Neutrophil (primary cell): ENCODE measurements around the gene SLC34A1.
A peak's percentile ranks its signal among the peaks of the same experiment; 100 is the strongest.

Experiments used
- H3K27ac ChIP-seq: fragments of 200-600 bp; sonication (generic); 2 replicates; pipeline ENCODE4 v1.5.1; 2016; ENCODE audit warnings: mild to moderate bottlenecking, moderate library complexity
- H3K27me3 ChIP-seq: fragments of 200-600 bp; sonication (generic); 2 replicates; pipeline ENCODE4 v1.6.0; 2016; ENCODE audit warnings: mild to moderate bottlenecking
- H3K36me3 ChIP-seq: fragments of 200-600 bp; sonication (generic); 2 replicates; pipeline ENCODE4 v1.5.1; 2017
- H3K4me1 ChIP-seq, 2 experiments: fragments of 200-600 bp in 1 of 2; sonication (generic) in 1 of 2; 1 replicate in 1 of 2; 2 replicates in 1 of 2; pipeline versions ENCODE4 v1.5.1 to v1.6.1; 2013 to 2016; ENCODE audit warnings: low read depth in 1 of 2, low read length in 1 of 2, mild to moderate bottlenecking in 1 of 2, moderate library complexity in 1 of 2; ENCODE audit not compliant: control insufficient read depth in 1 of 2, insufficient read depth in 1 of 2
- H3K4me3 ChIP-seq, 2 experiments: fragments of 200-600 bp in 1 of 2; sonication (generic) in 1 of 2; 1 replicate in 1 of 2; 2 replicates in 1 of 2; pipeline ENCODE4 v1.5.1; 2013 to 2016; ENCODE audit warnings: low read depth in 1 of 2, low read length in 1 of 2, mild to moderate bottlenecking in 1 of 2, moderate library complexity in 1 of 2
- H3K9me3 ChIP-seq: fragments of 200-600 bp; sonication (generic); 2 replicates; pipeline ENCODE4 v1.5.1; 2016
- TF ChIP-seq, protein P1 (sequence below): fragments of 200-600 bp; sonication (generic); IDR thresholded peaks from 2 replicates; pipeline ENCODE4 v1.5.1; 2016; ENCODE audit warnings: antibody characterized with exemption

SLC34A1 gene

DNA sequence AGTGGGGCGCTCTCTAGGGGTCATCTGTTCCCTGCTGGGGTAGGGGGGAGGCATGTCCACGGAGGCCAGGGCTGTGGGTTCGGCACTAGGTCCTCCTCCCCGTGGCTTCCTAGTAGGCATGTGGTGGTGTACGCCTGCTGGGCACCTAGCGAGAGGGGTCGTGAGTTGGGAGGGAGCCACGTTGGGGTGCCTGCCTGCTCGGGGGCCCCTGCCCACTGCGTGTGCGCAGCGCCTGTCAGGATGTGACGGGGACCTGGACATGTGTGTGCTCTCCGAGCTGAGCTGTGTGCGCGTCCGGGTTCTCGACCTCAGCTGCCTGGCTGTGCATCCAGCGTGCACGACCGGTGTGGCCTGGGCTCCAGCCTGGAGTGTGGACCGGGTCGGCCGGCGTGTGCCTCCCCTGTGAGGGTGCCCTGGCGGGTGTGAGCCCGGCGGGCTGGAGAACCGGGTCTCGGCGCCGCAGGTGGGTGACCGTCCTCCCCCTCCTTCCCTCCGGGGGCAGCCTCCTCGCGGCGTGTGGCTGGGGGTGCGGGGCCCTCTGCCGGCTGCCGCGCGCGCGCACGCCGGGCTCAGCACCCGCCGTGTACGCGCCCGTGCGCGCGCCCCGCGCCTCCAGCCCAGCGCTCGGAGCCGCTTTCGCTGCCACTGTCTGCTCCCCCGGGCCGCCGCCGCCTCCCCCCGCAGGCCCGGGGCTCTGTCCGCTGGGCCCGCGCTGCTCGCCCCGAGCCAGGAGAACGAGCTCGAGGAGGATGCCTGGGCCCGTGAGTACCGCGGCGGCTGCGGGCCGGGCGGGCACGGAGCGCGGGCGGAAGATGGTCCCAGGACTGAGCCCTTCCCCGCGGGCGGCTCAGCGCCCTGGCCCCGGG, 62.2 kb downstream of the SLC34A1 start, which contains the start of gene PRR7:
TSS of gene PRR7 (plus strand) at position 615 of the 866 bp plus-strand sequence. CDS start 8,254 bp downstream, outside the sequence.
- peak within 1 kb of the TSS; percentile 98 for H3K27ac ChIP-seq
- H3K36me3 ChIP-seq = peaks cover 36% of the 10 kb centered on the region
- H3K4me3 ChIP-seq = peak within 1 kb of the TSS; percentile 55 to 68
- TF ChIP-seq, protein P1, sequence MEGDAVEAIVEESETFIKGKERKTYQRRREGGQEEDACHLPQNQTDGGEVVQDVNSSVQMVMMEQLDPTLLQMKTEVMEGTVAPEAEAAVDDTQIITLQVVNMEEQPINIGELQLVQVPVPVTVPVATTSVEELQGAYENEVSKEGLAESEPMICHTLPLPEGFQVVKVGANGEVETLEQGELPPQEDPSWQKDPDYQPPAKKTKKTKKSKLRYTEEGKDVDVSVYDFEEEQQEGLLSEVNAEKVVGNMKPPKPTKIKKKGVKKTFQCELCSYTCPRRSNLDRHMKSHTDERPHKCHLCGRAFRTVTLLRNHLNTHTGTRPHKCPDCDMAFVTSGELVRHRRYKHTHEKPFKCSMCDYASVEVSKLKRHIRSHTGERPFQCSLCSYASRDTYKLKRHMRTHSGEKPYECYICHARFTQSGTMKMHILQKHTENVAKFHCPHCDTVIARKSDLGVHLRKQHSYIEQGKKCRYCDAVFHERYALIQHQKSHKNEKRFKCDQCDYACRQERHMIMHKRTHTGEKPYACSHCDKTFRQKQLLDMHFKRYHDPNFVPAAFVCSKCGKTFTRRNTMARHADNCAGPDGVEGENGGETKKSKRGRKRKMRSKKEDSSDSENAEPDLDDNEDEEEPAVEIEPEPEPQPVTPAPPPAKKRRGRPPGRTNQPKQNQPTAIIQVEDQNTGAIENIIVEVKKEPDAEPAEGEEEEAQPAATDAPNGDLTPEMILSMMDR = peak; percentile 8
- H3K27me3 ChIP-seq = peaks cover 27% of the 10 kb centered on the region
- H3K9me3 ChIP-seq = no peaks in the 10 kb centered on the region
- peaks cover 60 to 70% of the 10 kb centered on the region in 2 experiments for H3K4me1 ChIP-seq

DNA sequence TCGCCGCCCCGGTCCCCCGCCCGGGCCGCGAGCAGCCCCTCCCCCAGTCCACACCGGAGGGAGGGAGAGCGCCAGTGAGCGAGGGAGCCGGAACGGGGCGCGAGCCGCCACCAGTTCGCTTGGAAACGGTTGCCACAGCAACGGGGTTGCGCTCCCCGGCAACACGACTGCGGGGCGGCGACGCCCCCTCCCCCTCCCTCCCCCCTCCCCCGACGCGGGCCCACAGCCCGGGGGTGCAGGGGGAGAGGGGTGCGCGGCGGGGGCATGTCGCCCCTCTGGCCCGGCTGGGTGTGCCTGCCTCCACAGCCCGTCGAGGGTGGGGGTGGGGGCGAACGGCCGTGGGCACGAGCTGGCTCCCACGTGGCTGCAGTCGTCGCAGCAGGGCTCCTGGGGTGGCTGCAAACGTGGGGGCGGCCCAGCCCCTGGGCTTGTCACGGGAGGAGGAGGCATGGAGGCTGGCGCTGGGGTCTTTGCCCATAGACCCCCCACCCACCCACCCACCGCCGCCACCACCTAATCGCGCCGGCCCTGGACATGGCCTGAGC, 62.9 kb downstream of the SLC34A1 start:
- H3K36me3 ChIP-seq = peaks cover 29% of the 10 kb centered on the region
- H3K27ac ChIP-seq = peak overlapping the region; percentile 98
- no peaks in the 10 kb centered on the region for H3K9me3 ChIP-seq
- TF ChIP-seq, protein P1 = no peak
- peak overlapping the region; percentile 55 to 68 for H3K4me3 ChIP-seq
- H3K27me3 ChIP-seq = peaks cover 27% of the 10 kb centered on the region
- peaks cover 59 to 69% of the 10 kb centered on the region in 2 experiments for H3K4me1 ChIP-seq

DNA sequence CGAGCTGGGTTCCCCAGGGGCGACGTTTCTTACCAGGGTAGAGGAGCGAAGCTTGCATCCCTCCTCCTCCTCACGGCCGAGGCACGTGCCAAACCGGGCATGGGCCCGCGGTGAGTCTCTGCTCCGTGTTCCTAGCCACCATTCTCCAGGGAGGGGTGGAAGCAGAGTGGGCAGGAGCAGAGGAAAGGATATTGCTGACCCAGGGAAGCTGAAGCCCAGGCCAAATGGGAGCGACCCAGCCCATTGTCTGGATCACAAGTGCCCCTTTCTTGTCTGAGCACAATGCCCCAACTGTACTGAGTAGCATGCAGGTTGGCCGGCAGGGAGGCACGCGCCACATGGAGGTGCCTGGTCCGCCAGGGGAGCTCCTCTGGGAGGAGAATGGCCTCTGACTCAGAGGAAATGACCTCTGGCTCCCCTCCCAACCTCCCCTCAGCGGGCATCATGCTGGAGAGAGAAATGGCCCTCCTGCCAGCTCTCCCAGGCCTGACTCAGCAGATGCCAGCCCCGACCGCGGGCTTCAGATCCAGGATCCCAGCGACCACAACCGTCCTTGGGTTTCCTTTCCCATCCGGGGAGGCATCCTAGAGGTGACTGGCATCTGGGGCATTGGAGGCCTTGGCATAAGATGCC, 63.5 kb downstream of the SLC34A1 start:
- H3K9me3 ChIP-seq = no peaks in the 10 kb centered on the region
- H3K27ac ChIP-seq = peak overlapping the region; percentile 98
- H3K27me3 ChIP-seq = peaks cover 27% of the 10 kb centered on the region
- H3K4me3 ChIP-seq = peak overlapping the region; percentile 55 to 68
- TF ChIP-seq, protein P1 = no peak
- H3K4me1 ChIP-seq = peaks cover 54 to 63% of the 10 kb centered on the region in 2 experiments
- peaks cover 23% of the 10 kb centered on the region for H3K36me3 ChIP-seq
